Measurements from ENCODE around the gene GPT2. TPM values are rescaled to one million over a fixed set of nuclear protein-coding genes. Genes with fewer than 3 reads are reported as not detected.

The GPT2 gene, protein sequence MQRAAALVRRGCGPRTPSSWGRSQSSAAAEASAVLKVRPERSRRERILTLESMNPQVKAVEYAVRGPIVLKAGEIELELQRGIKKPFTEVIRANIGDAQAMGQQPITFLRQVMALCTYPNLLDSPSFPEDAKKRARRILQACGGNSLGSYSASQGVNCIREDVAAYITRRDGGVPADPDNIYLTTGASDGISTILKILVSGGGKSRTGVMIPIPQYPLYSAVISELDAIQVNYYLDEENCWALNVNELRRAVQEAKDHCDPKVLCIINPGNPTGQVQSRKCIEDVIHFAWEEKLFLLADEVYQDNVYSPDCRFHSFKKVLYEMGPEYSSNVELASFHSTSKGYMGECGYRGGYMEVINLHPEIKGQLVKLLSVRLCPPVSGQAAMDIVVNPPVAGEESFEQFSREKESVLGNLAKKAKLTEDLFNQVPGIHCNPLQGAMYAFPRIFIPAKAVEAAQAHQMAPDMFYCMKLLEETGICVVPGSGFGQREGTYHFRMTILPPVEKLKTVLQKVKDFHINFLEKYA
- 1 to 10 TPM; 2.7 to 3.4 TPM for total RNA-seq
- under 1 TPM in 2 of 3 donors, not detected in 1; 0.19 to 0.23 TPM for polyA plus RNA-seq
- 0.43 to 62.2 (median 2.4) reads per million in 6 experiments for total RNA-seq

GRCh38 chr16:46883690-46884512 is at the start of gene GPT2:
Gene GPT2, plus strand, starts transcription at chr16:46884362. Its CDS starts 354 bp downstream, at chr16:46884716.
- peak within 1 kb of the TSS in 7 of 10 donors; percentile 15 to 79 (median 61) for H3K27ac Mint-ChIP-seq
- ATAC-seq (peak; percentile 89 to 95), DNase-seq (peak; percentile 25 to 76 (median 46))
- H3K9me3 Mint-ChIP-seq, result no peaks in the 10 kb centered on the region
- H3K36me3 Mint-ChIP-seq, result no peaks in the 10 kb centered on the region
- H3K27me3 Mint-ChIP-seq, result peaks cover 2 to 30% (median 13%) of the 10 kb centered on the region in 5 donors
- H3K4me3 Mint-ChIP-seq, result peak within 1 kb of the TSS; percentile 79 to 95 (median 90)
- H3K4me1 Mint-ChIP-seq, result peaks cover 9 to 17% (median 13%) of the 10 kb centered on the region in 4 donors
- POLR2A ChIA-PET, result interaction anchor here (1.0 to 2.8 kb wide), 3 partner anchors 56 to 94 kb away, joined by 3 to 10 read pairs (median 3); partner anchors contain the start of gene DNAJA2

DNA sequence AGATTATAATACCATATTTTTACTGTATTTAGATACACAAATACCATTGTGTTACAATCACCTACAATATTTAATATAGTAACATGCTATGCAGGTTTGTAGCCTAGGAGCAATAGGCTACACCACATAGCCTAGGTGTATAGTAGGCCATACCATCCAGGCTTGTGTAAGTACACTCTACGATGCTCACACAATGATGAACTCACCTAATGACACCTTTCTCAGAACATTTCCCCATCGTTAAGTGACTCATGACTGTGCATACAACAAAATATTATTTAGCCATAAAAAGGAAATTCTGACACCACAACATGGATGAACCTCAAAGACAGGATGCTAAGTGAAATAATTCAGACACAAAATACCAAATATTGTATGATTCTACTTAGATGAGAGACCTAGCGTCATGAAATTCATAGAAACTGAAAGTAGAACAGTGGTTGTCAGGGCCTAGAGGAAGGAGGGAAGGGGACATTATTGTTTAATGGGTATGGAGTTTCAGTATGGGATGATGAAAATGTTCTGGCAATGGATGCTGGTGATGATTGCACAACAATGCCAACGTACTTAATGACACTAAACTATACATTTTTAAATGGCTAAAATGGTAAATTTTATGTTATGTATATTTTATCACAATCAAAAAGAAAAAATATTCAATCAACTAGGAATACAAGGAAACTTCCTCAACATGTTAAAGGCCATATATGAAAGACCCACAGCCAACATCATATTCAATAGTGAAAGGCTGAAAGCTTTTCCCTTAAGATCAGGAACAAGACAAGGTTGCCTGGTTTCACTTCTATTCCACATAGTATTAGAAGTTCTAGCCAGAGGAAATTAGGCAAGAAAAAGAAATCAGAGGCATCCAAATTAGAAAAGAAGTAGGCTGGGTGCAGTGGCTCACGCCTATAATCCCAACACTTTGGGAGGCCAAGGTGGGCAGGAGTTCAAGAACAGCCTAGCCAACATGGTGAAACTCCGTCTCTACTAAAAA is 47.3 kb upstream of the GPT2 start:
- Mint-ChIP-seq H3K9me3 (peaks cover 0 to 2% (median 0%) of the 10 kb centered on the region in 9 donors), H3K4me1 (peaks cover 0 to 18% (median 0%) of the 10 kb centered on the region in 4 donors), H3K27me3 (no peaks in the 10 kb centered on the region), H3K4me3 (no peak overlapping the region), H3K27ac (peak overlapping the region in 2 of 10 donors; percentile 11 to 39), H3K36me3 (peaks cover 0 to under 1% (median 0%) of the 10 kb centered on the region in 3 donors)
- POLR2A ChIA-PET, result interaction anchor here (0.7 kb wide), 1 partner anchor 45 kb away, joined by 3 read pairs; no protein-coding TSS in a partner anchor
- DNase-seq (no peak), ATAC-seq (no peak)

GRCh38 chr16:46839986-46840443 is 44.1 kb upstream of the GPT2 start:
- Mint-ChIP-seq H3K4me1 (peaks cover 0 to 12% (median 0%) of the 10 kb centered on the region in 4 donors), H3K27me3 (peaks cover 0 to 4% (median 1%) of the 10 kb centered on the region in 5 donors), H3K27ac (no peak overlapping the region), H3K9me3 (peaks cover 0 to 13% (median 4%) of the 10 kb centered on the region in 9 donors), H3K36me3 (peaks cover 0 to 6% (median 3%) of the 10 kb centered on the region in 3 donors), H3K4me3 (no peak overlapping the region)
- DNase-seq (no peak), ATAC-seq (no peak)
- POLR2A ChIA-PET, result no interaction called here

- peaks cover 0 to 17% (median 4%) of the 10 kb centered on the region in 5 donors for H3K27me3 Mint-ChIP-seq
- peaks cover 0 to 13% (median 4%) of the 10 kb centered on the region in 9 donors for H3K9me3 Mint-ChIP-seq
- H3K27ac Mint-ChIP-seq, result no peak overlapping the region
- ATAC-seq (no peak), DNase-seq (no peak)
- no peaks in the 10 kb centered on the region for H3K4me1 Mint-ChIP-seq
- H3K36me3 Mint-ChIP-seq, result peaks cover 0 to 6% (median 3%) of the 10 kb centered on the region in 3 donors
- POLR2A ChIA-PET, result no interaction called here
- no peak overlapping the region for H3K4me3 Mint-ChIP-seq
Observed at GRCh38 chr16:46842192-46842895, 41.8 kb upstream of the GPT2 start.

- H3K9me3 Mint-ChIP-seq, result peaks cover 0 to 13% (median 4%) of the 10 kb centered on the region in 9 donors
- H3K36me3 Mint-ChIP-seq, result peaks cover 0 to 6% (median 3%) of the 10 kb centered on the region in 3 donors
- H3K4me3 Mint-ChIP-seq, result no peak overlapping the region
- POLR2A ChIA-PET, result no interaction called here
- peaks cover 0 to 21% (median 4%) of the 10 kb centered on the region in 5 donors for H3K27me3 Mint-ChIP-seq
- no peaks in the 10 kb centered on the region for H3K4me1 Mint-ChIP-seq
- DNase-seq, result no peak
- peak in 1 of 2 donors; percentile 28 for ATAC-seq
- H3K27ac Mint-ChIP-seq, result no peak overlapping the region
Observed at GRCh38 chr16:46843898-46844642, 40.1 kb upstream of the GPT2 start.

GRCh38 chr16:46844771-46845170 is 39.4 kb upstream of the GPT2 start:
- Mint-ChIP-seq H3K27ac (no peak overlapping the region), H3K4me1 (no peaks in the 10 kb centered on the region), H3K27me3 (peaks cover 0 to 21% (median 4%) of the 10 kb centered on the region in 5 donors), H3K36me3 (peaks cover 0 to 6% (median 3%) of the 10 kb centered on the region in 3 donors), H3K9me3 (peaks cover 0 to 13% (median 4%) of the 10 kb centered on the region in 9 donors), H3K4me3 (no peak overlapping the region)
- POLR2A ChIA-PET, result interaction anchor here (0.6 kb wide), 1 partner anchor 20 kb away, joined by 7 read pairs; no protein-coding TSS in a partner anchor
- no peak for DNase-seq
- ATAC-seq, result no peak

GRCh38 chr16:46845952-46846351 is 38.2 kb upstream of the GPT2 start:
- POLR2A ChIA-PET, result no interaction called here
- H3K4me3 Mint-ChIP-seq, result no peak overlapping the region
- no peaks in the 10 kb centered on the region for H3K4me1 Mint-ChIP-seq
- H3K27ac Mint-ChIP-seq, result no peak overlapping the region
- H3K9me3 Mint-ChIP-seq, result peaks cover 0 to 13% (median 4%) of the 10 kb centered on the region in 9 donors
- no peak for DNase-seq
- H3K36me3 Mint-ChIP-seq, result peaks cover 0 to 6% (median 3%) of the 10 kb centered on the region in 3 donors
- no peak for ATAC-seq
- peaks cover 0 to 23% (median 4%) of the 10 kb centered on the region in 5 donors for H3K27me3 Mint-ChIP-seq

DNA sequence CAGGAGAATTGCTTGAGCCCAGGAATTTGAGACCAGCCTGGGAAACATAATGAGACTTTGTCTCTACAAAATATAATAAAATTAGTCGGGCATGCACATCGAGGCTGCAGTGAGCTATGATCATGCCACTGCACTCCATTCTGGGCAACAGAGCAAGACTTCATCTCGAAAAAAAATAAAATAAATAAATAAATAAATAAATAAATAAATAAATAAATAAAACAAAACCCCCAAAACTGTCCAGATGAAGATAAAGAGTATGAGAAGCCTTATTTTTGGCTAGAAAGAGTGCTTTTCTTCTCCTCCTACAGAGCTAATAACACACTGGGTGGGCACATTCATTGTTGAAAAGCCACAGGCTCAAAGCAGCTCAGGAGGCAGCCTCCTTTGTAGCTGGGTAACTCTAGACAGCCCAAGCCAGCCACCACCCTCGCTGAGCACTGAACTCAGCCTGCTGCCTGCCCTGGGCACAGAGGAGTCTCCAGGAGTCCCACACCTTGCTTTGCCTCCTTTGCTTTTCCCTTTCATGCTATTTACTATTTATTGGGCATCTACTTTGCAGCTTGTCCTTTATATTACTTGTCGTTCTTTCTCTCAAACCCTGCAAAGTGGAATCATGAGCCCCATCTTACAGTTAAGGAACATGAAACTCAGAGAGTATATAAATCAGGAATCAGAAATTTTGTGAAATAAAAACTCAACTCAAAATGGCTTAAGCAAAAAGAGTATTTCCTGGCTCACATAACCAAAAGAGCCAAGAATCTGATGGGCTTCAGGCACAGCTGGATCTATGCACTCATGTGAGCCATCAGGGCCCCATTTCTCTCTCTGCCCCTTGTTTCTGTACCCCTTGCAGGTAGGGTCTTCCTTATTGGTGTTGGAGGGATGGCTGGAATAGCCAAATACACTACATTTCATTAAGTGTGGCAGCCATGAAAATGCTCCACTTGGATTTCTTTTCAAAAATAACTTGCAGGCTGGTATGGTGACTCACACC is 35.1 kb upstream of the GPT2 start:
- POLR2A ChIA-PET, result no interaction called here
- no peaks in the 10 kb centered on the region for H3K4me1 Mint-ChIP-seq
- no peak for ATAC-seq
- no peak overlapping the region for H3K4me3 Mint-ChIP-seq
- H3K27ac Mint-ChIP-seq, result no peak overlapping the region
- H3K27me3 Mint-ChIP-seq, result peaks cover 0 to 23% (median 4%) of the 10 kb centered on the region in 5 donors
- DNase-seq, result no peak
- no peaks in the 10 kb centered on the region for H3K36me3 Mint-ChIP-seq
- peaks cover 0 to 4% (median 0%) of the 10 kb centered on the region in 9 donors for H3K9me3 Mint-ChIP-seq

GRCh38 chr16:46850619-46851555 is 33.3 kb upstream of the GPT2 start:
- peak overlapping the region in 1 of 10 donors; percentile 2 for H3K27ac Mint-ChIP-seq
- H3K27me3 Mint-ChIP-seq, result peaks cover 0 to 15% (median 4%) of the 10 kb centered on the region in 5 donors
- no peak overlapping the region for H3K4me3 Mint-ChIP-seq
- H3K9me3 Mint-ChIP-seq, result no peaks in the 10 kb centered on the region
- ATAC-seq, result no peak
- H3K4me1 Mint-ChIP-seq, result no peaks in the 10 kb centered on the region
- DNase-seq, result no peak
- POLR2A ChIA-PET, result no interaction called here
- no peaks in the 10 kb centered on the region for H3K36me3 Mint-ChIP-seq

Measured in naive thymus-derived CD8-positive, alpha-beta T cell (primary cell).